Calu3 (cell line): ENCODE results near the gene RERE. TPM values are rescaled to one million over a fixed set of nuclear protein-coding genes. Genes with fewer than 3 reads are reported as not detected.

Source experiments
- BruUV-seq: library from RNA; stranded (reverse); fragments of 400-500 nt; replicated peaks from 2 replicates; lab custom pipeline; 2021; lab: Mats Ljungman, UMichigan
- CTCF ChIA-PET: fragments of 300-600 bp; sonication (Branson Sonifier 250); formaldehyde crosslinking; loops from one replicate; lab custom pipeline; 2022; ENCODE audit warnings: antibody characterized with exemption; lab: Charles Lee
- DNase-seq: peaks from one replicate; pipeline ENCODE4 v3.0.0; 2022
- H3K27ac Mint-ChIP-seq: one replicate; pipeline ENCODE4 v1.8.0; 2022; ENCODE audit warnings: mixed read lengths; ENCODE audit not compliant: unreplicated experiment
- H3K27me3 Mint-ChIP-seq: one replicate; pipeline ENCODE4 v1.8.0; 2022; ENCODE audit warnings: mixed read lengths; ENCODE audit not compliant: unreplicated experiment
- H3K36me3 Mint-ChIP-seq: one replicate; pipeline ENCODE4 v1.8.0; 2022; ENCODE audit warnings: mild to moderate bottlenecking, moderate library complexity, mixed read lengths; ENCODE audit not compliant: insufficient read depth, unreplicated experiment
- H3K4me1 Mint-ChIP-seq: one replicate; pipeline ENCODE4 v1.8.0; 2022; ENCODE audit warnings: mild to moderate bottlenecking, low read depth, mixed read lengths; ENCODE audit not compliant: unreplicated experiment
- H3K4me3 Mint-ChIP-seq: one replicate; pipeline ENCODE4 v1.8.0; 2022; ENCODE audit warnings: mild to moderate bottlenecking, low read depth, moderate library complexity, mixed read lengths; ENCODE audit not compliant: unreplicated experiment
- H3K9me3 Mint-ChIP-seq: one replicate; pipeline ENCODE4 v1.8.0; 2022; ENCODE audit warnings: low read depth, mixed read lengths; ENCODE audit not compliant: unreplicated experiment
- CTCF ChIP-seq: fragments of 200-600 bp; IDR thresholded peaks from one replicate; pipeline ENCODE4 v1.8.0; 2022; ENCODE audit warnings: antibody characterized with exemption; ENCODE audit not compliant: unreplicated experiment
- intact Hi-C: fragments of 100-400 bp; cut with micrococcal nuclease; formaldehyde crosslinking; loops from one replicate; pipeline ENCODE4 v1.10.0; 2022; ENCODE audit not compliant: unreplicated experiment
- total RNA-seq: library from RNA; stranded (reverse); gene quantifications from 2 replicates; pipeline ENCODE4 v1.2.3, GENCODE V29; 2022

Gene RERE
- total RNA-seq, 1 experiment from 2014 or later: 45.9 TPM

GRCh38 chr1:8689431-8690252 lies 127.8 kb downstream of the RERE start:
- no peaks in the 10 kb centered on the region for H3K9me3 Mint-ChIP-seq
- BruUV-seq: no TSS peak
- no peak for DNase-seq
- no peak for TF ChIP-seq CTCF
- intact Hi-C loops: no loop called here
- H3K4me3 Mint-ChIP-seq: no peak overlapping the region
- no peaks in the 10 kb centered on the region for H3K27me3 Mint-ChIP-seq
- CTCF ChIA-PET: no interaction called here
- peaks cover 17% of the 10 kb centered on the region for H3K4me1 Mint-ChIP-seq
- H3K27ac Mint-ChIP-seq: no peak overlapping the region
- H3K36me3 Mint-ChIP-seq: no peaks in the 10 kb centered on the region

GRCh38 chr1:8687538-8687937 lies 129.9 kb downstream of the RERE start:
- peaks cover 22% of the 10 kb centered on the region for H3K4me1 Mint-ChIP-seq
- intact Hi-C loops: no loop called here
- CTCF ChIA-PET: no interaction called here
- no peak for DNase-seq
- H3K9me3 Mint-ChIP-seq: no peaks in the 10 kb centered on the region
- H3K27me3 Mint-ChIP-seq: no peaks in the 10 kb centered on the region
- no peaks in the 10 kb centered on the region for H3K36me3 Mint-ChIP-seq
- no peak overlapping the region for H3K4me3 Mint-ChIP-seq
- H3K27ac Mint-ChIP-seq: no peak overlapping the region
- no TSS peak for BruUV-seq
- TF ChIP-seq CTCF: no peak

GRCh38 chr1:8687039-8687438 lies 130.4 kb downstream of the RERE start:
- H3K9me3 Mint-ChIP-seq: no peaks in the 10 kb centered on the region
- no peak for DNase-seq
- no peaks in the 10 kb centered on the region for H3K27me3 Mint-ChIP-seq
- no peaks in the 10 kb centered on the region for H3K36me3 Mint-ChIP-seq
- intact Hi-C loops: no loop called here
- TF ChIP-seq CTCF: no peak
- H3K4me1 Mint-ChIP-seq: peaks cover 27% of the 10 kb centered on the region
- no TSS peak for BruUV-seq
- CTCF ChIA-PET: no interaction called here
- no peak overlapping the region for H3K27ac Mint-ChIP-seq
- H3K4me3 Mint-ChIP-seq: no peak overlapping the region

GRCh38 chr1:8685463-8685862 lies 132.0 kb downstream of the RERE start:
- BruUV-seq: no TSS peak
- CTCF ChIA-PET: interaction anchor here (0.7 kb wide), 1 partner anchor 160 kb away, joined by 3 read pairs; no protein-coding TSS in a partner anchor
- intact Hi-C loops: no loop called here
- Mint-ChIP-seq H3K4me3 (no peak overlapping the region), H3K9me3 (no peaks in the 10 kb centered on the region), H3K4me1 (peaks cover 33% of the 10 kb centered on the region), H3K36me3 (no peaks in the 10 kb centered on the region), H3K27me3 (no peaks in the 10 kb centered on the region), H3K27ac (no peak overlapping the region)
- TF ChIP-seq CTCF: no peak
- DNase-seq: no peak
